ENCODE results near the gene HSH2D.

HSH2D gene

DNA sequence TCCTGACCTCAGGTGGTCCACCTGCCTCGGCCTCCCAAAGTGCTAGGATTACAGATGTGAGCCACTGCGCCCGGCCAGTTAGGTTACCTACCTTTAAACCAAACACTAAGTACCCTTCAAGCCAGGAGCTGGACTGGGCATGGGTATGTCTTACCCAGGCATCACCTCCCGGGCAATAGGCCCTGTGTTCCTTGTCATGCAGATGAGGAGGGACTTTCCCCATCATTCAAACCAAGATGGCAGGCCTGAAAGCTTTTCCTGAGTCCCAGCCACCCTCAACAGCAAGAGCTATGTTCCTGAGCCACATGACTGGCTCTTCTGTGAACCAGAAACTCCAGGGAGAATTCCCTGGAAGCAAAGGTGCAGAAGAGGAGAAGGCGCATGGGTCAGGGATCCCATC lies 22.3 kb upstream of the HSH2D start:
- Histone ChIP-seq H3K9ac (ENCODE audit: low read length) (no peak overlapping the region), H3K79me2 (ENCODE audit: insufficient read depth, low read length) (no peaks in the 10 kb centered on the region), H3K36me3 (ENCODE audit: insufficient read depth, low read length) (peaks cover 68% of the 10 kb centered on the region), H3F3A (ENCODE audit: insufficient read depth, low read length) (0 out of 2 replicates have a peak, but pooled peaks cover 3% of the 10 kb centered on the region), H3K27me3 (ENCODE audit: insufficient read depth, low read length) (no peaks in the 10 kb centered on the region), H3K9me3 (ENCODE audit: low read length) (no peaks in the 10 kb centered on the region), H3K27ac (ENCODE audit: low read depth, low read length, poor library complexity, severe bottlenecking) (no peak overlapping the region), H3K9me2 (ENCODE audit: low read depth, low read length) (no peaks in the 10 kb centered on the region), H3K4me3 (ENCODE audit: low read depth, low read length, poor library complexity, severe bottlenecking) (no peak overlapping the region), H4K20me1 (ENCODE audit: insufficient read depth, low read length) (no peaks in the 10 kb centered on the region), H2AFZ (ENCODE audit: low read length) (no peak overlapping the region), H3K4me1 (ENCODE audit: insufficient read depth, low read length, severe bottlenecking) (peaks cover 38% of the 10 kb centered on the region), H3K4me2 (ENCODE audit: low read length) (no peak overlapping the region)
- TF ChIP-seq EZH2 (IDR thresholded peaks at IDR 0.05; ENCODE audit: borderline replicate concordance, low read length): no peak
- TF ChIP-seq, protein P1, sequence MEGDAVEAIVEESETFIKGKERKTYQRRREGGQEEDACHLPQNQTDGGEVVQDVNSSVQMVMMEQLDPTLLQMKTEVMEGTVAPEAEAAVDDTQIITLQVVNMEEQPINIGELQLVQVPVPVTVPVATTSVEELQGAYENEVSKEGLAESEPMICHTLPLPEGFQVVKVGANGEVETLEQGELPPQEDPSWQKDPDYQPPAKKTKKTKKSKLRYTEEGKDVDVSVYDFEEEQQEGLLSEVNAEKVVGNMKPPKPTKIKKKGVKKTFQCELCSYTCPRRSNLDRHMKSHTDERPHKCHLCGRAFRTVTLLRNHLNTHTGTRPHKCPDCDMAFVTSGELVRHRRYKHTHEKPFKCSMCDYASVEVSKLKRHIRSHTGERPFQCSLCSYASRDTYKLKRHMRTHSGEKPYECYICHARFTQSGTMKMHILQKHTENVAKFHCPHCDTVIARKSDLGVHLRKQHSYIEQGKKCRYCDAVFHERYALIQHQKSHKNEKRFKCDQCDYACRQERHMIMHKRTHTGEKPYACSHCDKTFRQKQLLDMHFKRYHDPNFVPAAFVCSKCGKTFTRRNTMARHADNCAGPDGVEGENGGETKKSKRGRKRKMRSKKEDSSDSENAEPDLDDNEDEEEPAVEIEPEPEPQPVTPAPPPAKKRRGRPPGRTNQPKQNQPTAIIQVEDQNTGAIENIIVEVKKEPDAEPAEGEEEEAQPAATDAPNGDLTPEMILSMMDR (IDR thresholded peaks at IDR 0.05; ENCODE audit: low read length): no peak

DNA sequence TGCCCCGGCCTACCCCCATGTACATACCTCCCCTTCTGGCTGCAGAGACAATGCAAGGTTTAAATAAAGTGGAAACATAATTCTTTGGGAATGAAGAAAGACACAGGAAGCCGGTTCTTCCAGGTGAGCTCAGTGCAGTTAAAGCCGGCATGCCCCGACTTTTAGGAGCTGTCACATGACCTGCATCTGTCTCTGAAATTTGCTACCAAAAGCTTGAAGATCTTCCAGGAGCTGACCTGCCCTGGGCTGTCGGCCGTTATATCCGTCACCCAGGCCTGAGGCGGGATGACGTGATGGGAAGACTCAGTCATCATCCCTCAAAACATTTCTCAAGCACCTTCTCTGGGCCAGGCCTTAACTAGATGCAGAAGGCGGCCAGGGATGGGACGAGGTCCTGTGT lies 21.5 kb upstream of the HSH2D start:
- peaks cover 75% of the 10 kb centered on the region for H3K36me3 ChIP-seq (ENCODE audit: insufficient read depth, low read length)
- H3K9me2 ChIP-seq (ENCODE audit: low read depth, low read length): no peaks in the 10 kb centered on the region
- H3K27me3 ChIP-seq (ENCODE audit: insufficient read depth, low read length): no peaks in the 10 kb centered on the region
- TF ChIP-seq EZH2 (IDR thresholded peaks at IDR 0.05; ENCODE audit: borderline replicate concordance, low read length): no peak
- TF ChIP-seq, protein P1 (IDR thresholded peaks at IDR 0.05; ENCODE audit: low read length): no peak
- no peak overlapping the region for H3K4me2 ChIP-seq (ENCODE audit: low read length)
- no peaks in the 10 kb centered on the region for H3K79me2 ChIP-seq (ENCODE audit: insufficient read depth, low read length)
- no peaks in the 10 kb centered on the region for H3K9me3 ChIP-seq (ENCODE audit: low read length)
- H3K4me1 ChIP-seq (ENCODE audit: insufficient read depth, low read length, severe bottlenecking): peaks cover 30% of the 10 kb centered on the region
- no peak overlapping the region for H3K4me3 ChIP-seq (ENCODE audit: low read depth, low read length, poor library complexity, severe bottlenecking)
- H3K27ac ChIP-seq (ENCODE audit: low read depth, low read length, poor library complexity, severe bottlenecking): no peak overlapping the region
- no peak overlapping the region for H3K9ac ChIP-seq (ENCODE audit: low read length)
- H3F3A ChIP-seq (ENCODE audit: insufficient read depth, low read length): 0 out of 2 replicates have a peak, but pooled peaks cover 3% of the 10 kb centered on the region
- H4K20me1 ChIP-seq (ENCODE audit: insufficient read depth, low read length): no peaks in the 10 kb centered on the region
- no peak overlapping the region for H2AFZ ChIP-seq (ENCODE audit: low read length)

DNA sequence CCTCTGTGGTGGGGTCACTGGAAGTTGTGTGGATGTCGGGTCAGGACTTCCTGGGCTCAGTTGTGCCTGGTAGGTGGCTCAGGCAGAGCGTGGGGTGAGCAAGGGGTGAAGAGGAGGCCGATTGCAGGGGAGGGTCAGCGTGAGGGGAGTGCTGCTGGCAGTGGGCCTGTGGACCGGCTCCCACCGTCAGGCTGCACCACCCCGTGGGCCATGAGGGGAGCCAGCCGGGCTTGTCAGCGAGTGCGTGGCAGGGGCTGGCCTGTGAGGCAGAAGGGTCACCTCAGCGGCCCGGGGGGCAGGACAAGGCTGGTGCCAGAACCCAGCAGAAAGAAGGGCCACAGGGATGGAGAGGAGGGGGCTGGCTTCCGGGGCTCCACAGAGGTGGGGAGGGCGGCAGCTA lies 18.5 kb upstream of the HSH2D start:
- H3K79me2 ChIP-seq (ENCODE audit: insufficient read depth, low read length): no peaks in the 10 kb centered on the region

More for the DNA sequence above, 18.5 kb upstream of the HSH2D start:
- Histone ChIP-seq H3K9ac (ENCODE audit: low read length) (no peak overlapping the region), H2AFZ (ENCODE audit: low read length) (no peak overlapping the region), H3K4me1 (ENCODE audit: insufficient read depth, low read length, severe bottlenecking) (peaks cover under 1% of the 10 kb centered on the region), H3K27ac (ENCODE audit: low read depth, low read length, poor library complexity, severe bottlenecking) (no peak overlapping the region), H4K20me1 (ENCODE audit: insufficient read depth, low read length) (no peaks in the 10 kb centered on the region), H3K9me2 (ENCODE audit: low read depth, low read length) (no peaks in the 10 kb centered on the region), H3K9me3 (ENCODE audit: low read length) (no peaks in the 10 kb centered on the region), H3K36me3 (ENCODE audit: insufficient read depth, low read length) (peaks cover 91% of the 10 kb centered on the region), H3K27me3 (ENCODE audit: insufficient read depth, low read length) (no peaks in the 10 kb centered on the region), H3K4me2 (ENCODE audit: low read length) (no peak overlapping the region), H3K4me3 (ENCODE audit: low read depth, low read length, poor library complexity, severe bottlenecking) (no peak overlapping the region), H3F3A (ENCODE audit: insufficient read depth, low read length) (no peaks in the 10 kb centered on the region)
- TF ChIP-seq, protein P1 (IDR thresholded peaks at IDR 0.05; ENCODE audit: low read length): no peak
- no peak for TF ChIP-seq EZH2 (IDR thresholded peaks at IDR 0.05; ENCODE audit: borderline replicate concordance, low read length)
